Measurements from ENCODE around the gene FLT1.

DNA sequence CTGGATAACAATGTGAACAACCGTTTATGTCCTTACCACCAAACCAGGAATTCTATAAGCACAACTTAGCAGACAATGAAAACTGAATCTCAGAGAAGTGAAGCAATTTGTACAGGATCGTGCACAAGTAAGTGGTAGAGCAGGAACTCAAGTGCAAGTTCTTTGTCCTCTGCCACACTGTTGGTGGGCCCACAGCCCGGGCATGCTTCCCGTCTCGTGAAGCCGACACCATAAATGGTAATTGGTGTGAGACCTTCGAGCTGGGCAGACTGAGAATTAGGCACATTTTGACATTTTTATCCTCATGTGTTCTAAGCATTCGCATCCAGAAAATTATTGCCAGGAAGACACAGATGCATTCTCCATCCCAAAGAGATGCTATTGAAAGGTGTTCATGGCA is 27.9 kb upstream of the FLT1 start:
- TF ChIP-seq POLR2A (IDR thresholded peaks at IDR 0.05): no peak
- TF ChIP-seq, protein P1, sequence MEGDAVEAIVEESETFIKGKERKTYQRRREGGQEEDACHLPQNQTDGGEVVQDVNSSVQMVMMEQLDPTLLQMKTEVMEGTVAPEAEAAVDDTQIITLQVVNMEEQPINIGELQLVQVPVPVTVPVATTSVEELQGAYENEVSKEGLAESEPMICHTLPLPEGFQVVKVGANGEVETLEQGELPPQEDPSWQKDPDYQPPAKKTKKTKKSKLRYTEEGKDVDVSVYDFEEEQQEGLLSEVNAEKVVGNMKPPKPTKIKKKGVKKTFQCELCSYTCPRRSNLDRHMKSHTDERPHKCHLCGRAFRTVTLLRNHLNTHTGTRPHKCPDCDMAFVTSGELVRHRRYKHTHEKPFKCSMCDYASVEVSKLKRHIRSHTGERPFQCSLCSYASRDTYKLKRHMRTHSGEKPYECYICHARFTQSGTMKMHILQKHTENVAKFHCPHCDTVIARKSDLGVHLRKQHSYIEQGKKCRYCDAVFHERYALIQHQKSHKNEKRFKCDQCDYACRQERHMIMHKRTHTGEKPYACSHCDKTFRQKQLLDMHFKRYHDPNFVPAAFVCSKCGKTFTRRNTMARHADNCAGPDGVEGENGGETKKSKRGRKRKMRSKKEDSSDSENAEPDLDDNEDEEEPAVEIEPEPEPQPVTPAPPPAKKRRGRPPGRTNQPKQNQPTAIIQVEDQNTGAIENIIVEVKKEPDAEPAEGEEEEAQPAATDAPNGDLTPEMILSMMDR (IDR thresholded peaks at IDR 0.05): no peak
- TF ChIP-seq POLR2AphosphoS5 (IDR thresholded peaks at IDR 0.05): no peak

Data from breast epithelium (tissue), 3 donors.